Keratinocyte (primary cell): ENCODE data around the gene ZSCAN21. TPM values are rescaled to one million over a fixed set of nuclear protein-coding genes. Genes with fewer than 3 reads are reported as not detected.
"Not testable (repeated sequence)": the region's sequence is repeated elsewhere in the genome, so short reads cannot be mapped to it uniquely, and the experiment has no call there.

Experiments
- DNase-seq: peaks from one replicate; pipeline ENCODE4 v3.0.0-alpha.2; 2011; ENCODE audit warnings: low read depth, missing footprints, low spot score
- FAIRE-seq: peaks from 2 replicates; lab custom pipeline; 2011; peaks lifted over from hg19 to GRCh38; lab: Jason Lieb, UNC
- H2AFZ ChIP-seq: 2 replicates; pipeline ENCODE4 v1.6.0; 2012; ENCODE audit warnings: low read length, control low read depth, inconsistent platforms; ENCODE audit not compliant: control insufficient read depth
- H3K27ac ChIP-seq: 2 replicates; pipeline ENCODE4 v1.5.1; 2011; ENCODE audit warnings: low read length; ENCODE audit not compliant: control insufficient read depth, insufficient read depth
- H3K27me3 ChIP-seq: 3 replicates; pipeline ENCODE4 v1.6.0; 2011; ENCODE audit warnings: low read length; ENCODE audit not compliant: control insufficient read depth, insufficient read depth; ENCODE audit errors: extremely low read depth
- H3K36me3 ChIP-seq, 2 experiments: 2 replicates in 1 of 2; 3 replicates in 1 of 2; pipeline ENCODE4 v1.5.1; 2011; ENCODE audit warnings: low read length in 2 of 2, mild to moderate bottlenecking in 1 of 2; ENCODE audit not compliant: control insufficient read depth in 2 of 2, insufficient read depth in 2 of 2; ENCODE audit errors: extremely low read depth in 1 of 2
- H3K4me1 ChIP-seq: 3 replicates; pipeline ENCODE4 v1.5.1; 2011; ENCODE audit warnings: low read length; ENCODE audit not compliant: control insufficient read depth, insufficient read depth; ENCODE audit errors: extremely low read depth
- H3K4me2 ChIP-seq: 3 replicates; pipeline ENCODE4 v1.6.0; 2011; ENCODE audit warnings: low read depth, low read length; ENCODE audit not compliant: control insufficient read depth, insufficient read depth; ENCODE audit errors: extremely low read depth
- H3K4me3 ChIP-seq, 3 experiments: fragments of 200-600 bp in 1 of 3; sonication (generic) in 1 of 3; 2 replicates in 2 of 3; 3 replicates in 1 of 3; pipeline ENCODE4 v1.5.1; 2011 to 2016; ENCODE audit warnings: low read length in 3 of 3, mild to moderate bottlenecking in 3 of 3, control low read depth in 2 of 3, inconsistent platforms in 1 of 3, low read depth in 1 of 3, mixed read lengths in 1 of 3, mixed run types in 1 of 3, moderate library complexity in 1 of 3; ENCODE audit not compliant: control insufficient read depth in 2 of 3, insufficient read depth in 2 of 3; ENCODE audit errors: extremely low read depth in 1 of 3
- H3K79me2 ChIP-seq: 2 replicates; pipeline ENCODE4 v1.6.0; 2012; ENCODE audit warnings: low read length; ENCODE audit not compliant: control insufficient read depth, insufficient read depth
- H3K9ac ChIP-seq: 3 replicates; pipeline ENCODE4 v1.6.0; 2011; ENCODE audit warnings: low read length; ENCODE audit not compliant: control insufficient read depth, insufficient read depth; ENCODE audit errors: extremely low read depth
- H3K9me1 ChIP-seq: 3 replicates; pipeline ENCODE4 v1.6.0; 2011; ENCODE audit warnings: low read length; ENCODE audit not compliant: control insufficient read depth, insufficient read depth; ENCODE audit errors: extremely low read depth
- H3K9me3 ChIP-seq: 2 replicates; pipeline ENCODE4 v1.5.1; 2012; ENCODE audit warnings: low read depth, low read length; ENCODE audit not compliant: control insufficient read depth
- H4K20me1 ChIP-seq: 3 replicates; pipeline ENCODE4 v1.6.0; 2011; ENCODE audit warnings: low read length; ENCODE audit not compliant: control insufficient read depth, insufficient read depth; ENCODE audit errors: extremely low read depth
- CTCF ChIP-seq, 3 experiments: IDR thresholded peaks in 1 of 3; conservative IDR thresholded peaks in 1 of 3; optimal IDR thresholded peaks in 1 of 3; 2 replicates in 2 of 3; 3 replicates in 1 of 3; pipeline versions ENCODE3 to v1.5.1; 2011; ENCODE audit warnings: low read length in 3 of 3, mild to moderate bottlenecking in 3 of 3, moderate library complexity in 2 of 3, control low read depth in 1 of 3, inconsistent platforms in 1 of 3; ENCODE audit not compliant: insufficient read depth in 2 of 3; ENCODE audit errors: extremely low read depth in 1 of 3
- EZH2 ChIP-seq: IDR thresholded peaks from one replicate; pipeline ENCODE4 v1.6.1; 2012; ENCODE audit warnings: inconsistent platforms, mild to moderate bottlenecking, low read length, moderate library complexity
- dilution Hi-C: fragments of 300-500 bp; cut with MboI; formaldehyde crosslinking; loops from one replicate; pipeline ENCODE4 v1.7.0; 2020; ENCODE audit warnings: low sequenced_read_pairs; ENCODE audit not compliant: extremely low pct_ligation_motif_present
- polyA plus RNA-seq, 5 experiments: library from polyadenylated mRNA; depleted of rRNA in 3 of 5; stranded (reverse) in 3 of 5; stranded (forward) in 1 of 5; unstranded in 1 of 5; fragments of >200 nt; gene quantifications; 1 replicate in 1 of 5; 2 replicates in 3 of 5; 3 replicates in 1 of 5; pipeline versions ENCODE4 v1.2.1 to v1.2.3, GENCODE V29; 2011 to 2012; ENCODE audit warnings: missing spikeins in 2 of 5, low read depth in 1 of 5, low replicate concordance in 1 of 5

The ZSCAN21 gene
- polyA plus RNA-seq, 1 donor (not counting 4 experiments of a cell fraction or from before 2014, with no cell fraction given): 12.6 TPM

DNA sequence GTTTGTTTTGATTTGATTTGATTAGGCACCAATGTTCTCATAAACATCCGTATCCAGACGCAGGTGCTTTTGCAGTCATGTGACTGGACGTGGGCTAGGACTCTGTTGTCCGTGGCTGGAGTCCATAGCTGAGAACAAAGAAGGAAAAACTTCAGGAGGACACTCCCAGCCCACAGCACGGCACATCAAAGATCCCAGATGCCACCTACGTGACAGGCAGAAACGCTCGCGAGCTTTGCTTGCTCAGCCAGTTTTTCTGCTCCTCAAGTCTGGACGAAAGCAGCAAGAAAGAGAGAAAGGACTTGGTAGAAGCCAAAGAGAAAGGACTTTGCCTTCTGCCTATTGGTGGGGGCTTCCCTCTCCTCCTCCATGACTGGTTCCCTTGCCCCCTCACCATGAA lies 41.0 kb upstream of the ZSCAN21 start:
- peak overlapping the region; percentile 17 for H2AFZ ChIP-seq

DNA sequence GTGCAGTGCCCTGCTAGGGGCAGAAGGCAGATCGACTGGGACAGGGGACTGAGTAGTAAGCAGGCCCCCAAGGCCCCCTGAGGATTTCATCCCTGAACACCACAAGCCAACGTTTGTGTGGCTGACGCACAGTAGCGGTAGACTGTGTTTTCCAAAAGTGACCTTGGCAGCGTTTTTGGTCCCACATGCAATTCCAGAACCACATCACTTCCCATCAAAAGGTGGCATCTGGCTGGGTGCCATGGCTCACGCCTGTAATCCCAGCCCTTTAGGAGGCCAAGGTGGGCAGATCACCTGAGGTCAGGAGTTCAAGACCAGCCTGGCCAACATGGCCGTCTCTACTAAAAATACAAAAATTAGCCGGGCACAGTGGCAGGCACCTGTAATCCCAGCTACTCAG lies 39.6 kb upstream of the ZSCAN21 start:
- H3K27me3 ChIP-seq, H2AFZ ChIP-seq, H3K36me3 ChIP-seq, H4K20me1 ChIP-seq, H3K4me3 ChIP-seq, H3K9me3 ChIP-seq, dilution Hi-C loops, FAIRE-seq, H3K9ac ChIP-seq, H3K4me2 ChIP-seq, H3K9me1 ChIP-seq, DNase-seq, H3K27ac ChIP-seq, H3K79me2 ChIP-seq: not testable (repeated sequence)
- peaks cover 14% of the 10 kb centered on the region for H3K4me1 ChIP-seq

More for the DNA sequence above, 41.0 kb upstream of the ZSCAN21 start:
- peak overlapping the region; percentile 13 for H3K4me2 ChIP-seq
- H3K9ac ChIP-seq: no peak overlapping the region
- no peak overlapping the region for H3K4me3 ChIP-seq
- H3K79me2 ChIP-seq: no peaks in the 10 kb centered on the region
- H3K27ac ChIP-seq: no peak overlapping the region
- TF ChIP-seq EZH2 (no peak), CTCF (optimal IDR thresholded peaks at IDR 0.05 in 1 of 3, IDR thresholded peaks at IDR 0.05 in 1 of 3, conservative IDR thresholded peaks at IDR 0.05 in 1 of 3; ENCODE audit: extremely low read depth in 1 of 3, insufficient read depth in 2 of 3, low read length in 3 of 3) (no peak)
- dilution Hi-C loops: no loop called here
- H3K9me1 ChIP-seq: no peaks in the 10 kb centered on the region
- DNase-seq: no peak
- no peaks in the 10 kb centered on the region for H3K27me3 ChIP-seq
- H3K36me3 ChIP-seq: no peaks in the 10 kb centered on the region
- H3K9me3 ChIP-seq: no peaks in the 10 kb centered on the region
- H3K4me1 ChIP-seq: peaks cover 9% of the 10 kb centered on the region
- FAIRE-seq: no peak
- H4K20me1 ChIP-seq: no peaks in the 10 kb centered on the region

- dilution Hi-C loops: no loop called here
- Histone ChIP-seq H3K9me3 (no peaks in the 10 kb centered on the region), H3K36me3 (no peaks in the 10 kb centered on the region), H3K79me2 (peaks cover 5% of the 10 kb centered on the region), H3K4me2 (no peak overlapping the region), H2AFZ (no peak overlapping the region), H3K4me1 (peaks cover 18% of the 10 kb centered on the region), H3K9me1 (no peaks in the 10 kb centered on the region), H3K27me3 (no peaks in the 10 kb centered on the region), H4K20me1 (no peaks in the 10 kb centered on the region), H3K4me3 (no peak overlapping the region), H3K9ac (no peak overlapping the region), H3K27ac (no peak overlapping the region)
- no peak for TF ChIP-seq EZH2
- no peak for TF ChIP-seq CTCF (optimal IDR thresholded peaks at IDR 0.05 in 1 of 3, IDR thresholded peaks at IDR 0.05 in 1 of 3, conservative IDR thresholded peaks at IDR 0.05 in 1 of 3; ENCODE audit: extremely low read depth in 1 of 3, insufficient read depth in 2 of 3, low read length in 3 of 3)
- no peak for FAIRE-seq
- DNase-seq: no peak
Observed at GRCh38 chr7:100010901-100011300, 38.7 kb upstream of the ZSCAN21 start.
